BLaER1 (cell line): ENCODE measurements around the gene FAM120A.
"Not testable (repeated sequence)": the region's sequence is repeated elsewhere in the genome, so short reads cannot be mapped to it uniquely, and the experiment has no call there.

Experiments used
- H3K27ac ChIP-seq: shearing (Covaris generic); formaldehyde crosslinking; 2 replicates; pipeline ENCODE4 v1.8.1; 2022
- H3K27me3 ChIP-seq: shearing (Covaris generic); formaldehyde crosslinking; 2 replicates; pipeline ENCODE4 v1.8.1; 2022
- H3K36me3 ChIP-seq: shearing (Covaris generic); formaldehyde crosslinking; 2 replicates; pipeline ENCODE4 v1.8.1; 2022
- H3K4me1 ChIP-seq: shearing (Covaris generic); formaldehyde crosslinking; 2 replicates; pipeline ENCODE4 v1.8.1; 2022
- H3K4me2 ChIP-seq: shearing (Covaris generic); formaldehyde crosslinking; 2 replicates; pipeline ENCODE4 v1.8.1; 2022
- H3K4me3 ChIP-seq: shearing (Covaris generic); formaldehyde crosslinking; 2 replicates; pipeline ENCODE4 v1.8.1; 2022
- H3K9ac ChIP-seq: shearing (Covaris generic); formaldehyde crosslinking; 2 replicates; pipeline ENCODE4 v1.8.1; 2022
- H3K9me3 ChIP-seq: shearing (Covaris generic); formaldehyde crosslinking; 2 replicates; pipeline ENCODE4 v1.8.1; 2022
- H4K20me1 ChIP-seq: shearing (Covaris generic); formaldehyde crosslinking; 2 replicates; pipeline ENCODE4 v1.8.1; 2022
- Cebpa-rat ChIP-seq: shearing (Covaris generic); IDR thresholded peaks from 2 replicates; pipeline ENCODE4 v1.8.1; 2022

Gene FAM120A

GRCh38 chr9:93431539-93432105 is 19.9 kb upstream of the FAM120A start:
- Histone ChIP-seq H3K9ac (no peak overlapping the region), H3K4me2 (no peak overlapping the region), H3K36me3 (no peaks in the 10 kb centered on the region), H3K4me3 (no peak overlapping the region), H3K9me3 (no peaks in the 10 kb centered on the region), H3K4me1 (peaks cover 13% of the 10 kb centered on the region), H3K27ac (no peak overlapping the region), H4K20me1 (no peaks in the 10 kb centered on the region), H3K27me3 (no peaks in the 10 kb centered on the region)
- no peak for TF ChIP-seq Cebpa-rat

GRCh38 chr9:93432964-93433363 is 18.5 kb upstream of the FAM120A start:
- Histone ChIP-seq H3K36me3 (no peaks in the 10 kb centered on the region), H3K4me3 (no peak overlapping the region), H3K27me3 (no peaks in the 10 kb centered on the region), H3K9me3 (no peaks in the 10 kb centered on the region), H3K4me2 (no peak overlapping the region), H3K4me1 (peaks cover 13% of the 10 kb centered on the region), H3K27ac (no peak overlapping the region), H4K20me1 (no peaks in the 10 kb centered on the region), H3K9ac (no peak overlapping the region)
- no peak for TF ChIP-seq Cebpa-rat

GRCh38 chr9:93434056-93434455 is 17.4 kb upstream of the FAM120A start:
- no peak overlapping the region for H3K4me3 ChIP-seq
- H3K9ac ChIP-seq, result no peak overlapping the region
- no peaks in the 10 kb centered on the region for H3K36me3 ChIP-seq
- peaks cover 13% of the 10 kb centered on the region for H3K4me1 ChIP-seq
- no peaks in the 10 kb centered on the region for H4K20me1 ChIP-seq
- H3K27ac ChIP-seq, result no peak overlapping the region
- H3K9me3 ChIP-seq, result no peaks in the 10 kb centered on the region
- no peak for TF ChIP-seq Cebpa-rat
- peak overlapping the region; percentile 16 for H3K4me2 ChIP-seq
- no peaks in the 10 kb centered on the region for H3K27me3 ChIP-seq

- Histone ChIP-seq H3K36me3 (no peaks in the 10 kb centered on the region), H3K27ac (no peak overlapping the region), H3K9me3 (no peaks in the 10 kb centered on the region), H3K4me2 (no peak overlapping the region), H3K9ac (no peak overlapping the region), H4K20me1 (no peaks in the 10 kb centered on the region), H3K4me3 (no peak overlapping the region), H3K27me3 (no peaks in the 10 kb centered on the region), H3K4me1 (peaks cover 13% of the 10 kb centered on the region)
- no peak for TF ChIP-seq Cebpa-rat
Measured at GRCh38 chr9:93435386-93435785, 16.1 kb upstream of the FAM120A start.

GRCh38 chr9:93436218-93436617 is 15.3 kb upstream of the FAM120A start:
- no peaks in the 10 kb centered on the region for H3K36me3 ChIP-seq
- no peak for TF ChIP-seq Cebpa-rat
- no peak overlapping the region for H3K27ac ChIP-seq
- no peaks in the 10 kb centered on the region for H3K27me3 ChIP-seq
- H3K4me3 ChIP-seq, result no peak overlapping the region
- no peaks in the 10 kb centered on the region for H3K9me3 ChIP-seq
- H3K9ac ChIP-seq, result no peak overlapping the region
- no peak overlapping the region for H3K4me2 ChIP-seq
- H4K20me1 ChIP-seq, result no peaks in the 10 kb centered on the region
- H3K4me1 ChIP-seq, result peaks cover 13% of the 10 kb centered on the region

GRCh38 chr9:93436655-93437407 is 14.7 kb upstream of the FAM120A start:
- H3K4me2 ChIP-seq, result no peak overlapping the region
- no peaks in the 10 kb centered on the region for H4K20me1 ChIP-seq
- H3K4me3 ChIP-seq, result no peak overlapping the region
- peaks cover 13% of the 10 kb centered on the region for H3K4me1 ChIP-seq
- H3K36me3 ChIP-seq, result no peaks in the 10 kb centered on the region
- no peaks in the 10 kb centered on the region for H3K9me3 ChIP-seq
- H3K27ac ChIP-seq, result no peak overlapping the region
- H3K27me3 ChIP-seq, result no peaks in the 10 kb centered on the region
- TF ChIP-seq Cebpa-rat, result no peak
- H3K9ac ChIP-seq, result no peak overlapping the region

- Histone ChIP-seq H3K9ac (no peak overlapping the region), H3K27me3 (no peaks in the 10 kb centered on the region), H3K27ac (no peak overlapping the region), H3K36me3 (no peaks in the 10 kb centered on the region), H3K4me2 (no peak overlapping the region), H4K20me1 (no peaks in the 10 kb centered on the region), H3K4me3 (no peak overlapping the region), H3K4me1 (peaks cover 13% of the 10 kb centered on the region), H3K9me3 (no peaks in the 10 kb centered on the region)
- no peak for TF ChIP-seq Cebpa-rat
Measured at GRCh38 chr9:93437996-93438395, 13.5 kb upstream of the FAM120A start.

- H3K36me3 ChIP-seq, H3K9ac ChIP-seq, H3K27ac ChIP-seq, H3K4me3 ChIP-seq, H3K9me3 ChIP-seq, H3K4me2 ChIP-seq, H3K4me1 ChIP-seq, H3K27me3 ChIP-seq, H4K20me1 ChIP-seq: not testable (repeated sequence)
Measured at GRCh38 chr9:93439301-93439700, 12.2 kb upstream of the FAM120A start.

GRCh38 chr9:93440896-93441580 is 10.4 kb upstream of the FAM120A start:
- H3K9ac ChIP-seq, result no peak overlapping the region
- H3K9me3 ChIP-seq, result no peaks in the 10 kb centered on the region
- no peak overlapping the region for H3K4me2 ChIP-seq
- no peaks in the 10 kb centered on the region for H3K4me1 ChIP-seq
- H3K4me3 ChIP-seq, result no peak overlapping the region
- TF ChIP-seq Cebpa-rat, result no peak
- H4K20me1 ChIP-seq, result no peaks in the 10 kb centered on the region
- H3K27me3 ChIP-seq, result no peaks in the 10 kb centered on the region
- peaks cover 6% of the 10 kb centered on the region for H3K36me3 ChIP-seq
- no peak overlapping the region for H3K27ac ChIP-seq

- H3K9ac ChIP-seq, result no peak overlapping the region
- no peaks in the 10 kb centered on the region for H3K27me3 ChIP-seq
- TF ChIP-seq Cebpa-rat, result no peak
- H3K4me1 ChIP-seq, result peaks cover 14% of the 10 kb centered on the region
- peaks cover 44% of the 10 kb centered on the region for H3K36me3 ChIP-seq
- no peak overlapping the region for H3K27ac ChIP-seq
- H4K20me1 ChIP-seq, result 0 out of 2 replicates have a peak, but pooled peaks cover 9% of the 10 kb centered on the region
- H3K4me2 ChIP-seq, result no peak overlapping the region
- H3K9me3 ChIP-seq, result no peaks in the 10 kb centered on the region
- H3K4me3 ChIP-seq, result no peak overlapping the region
Measured at GRCh38 chr9:93446073-93446472, 5.4 kb upstream of the FAM120A start.
